H9 (cell line): ENCODE measurements around the gene ZNF629. TPM values are rescaled to one million over a fixed set of nuclear protein-coding genes. Genes with fewer than 3 reads are reported as not detected.
A peak's percentile ranks its signal among the peaks of the same experiment; 100 is the strongest.

ENCODE experiments used
- DNase-seq: peaks from one replicate; pipeline ENCODE4 v3.0.0-alpha.2; 2017
- H2AFZ ChIP-seq: one replicate; pipeline ENCODE4 v1.6.1; 2013; ENCODE audit warnings: mild to moderate bottlenecking, low read length, control low read depth, moderate library complexity
- H2AK5ac ChIP-seq: 2 replicates; pipeline ENCODE4 v1.6.1; 2013; ENCODE audit warnings: low read length, control low read depth, mixed read lengths; ENCODE audit not compliant: insufficient read length
- H2BK120ac ChIP-seq: one replicate; pipeline ENCODE4 v1.6.1; 2013; ENCODE audit warnings: low read depth, mild to moderate bottlenecking, low read length, control low read depth, inconsistent platforms; ENCODE audit not compliant: poor library complexity, severe bottlenecking
- H2BK12ac ChIP-seq: 2 replicates; pipeline ENCODE4 v1.6.1; 2013; ENCODE audit warnings: low read length, control low read depth, mixed read lengths, low read depth; ENCODE audit not compliant: insufficient read length
- H2BK15ac ChIP-seq: 2 replicates; pipeline ENCODE4 v1.6.1; 2013; ENCODE audit warnings: low read depth, low read length, control low read depth
- H2BK20ac ChIP-seq: one replicate; pipeline ENCODE4 v1.6.1; 2013; ENCODE audit warnings: low read depth, mild to moderate bottlenecking, low read length, control low read depth, inconsistent platforms; ENCODE audit not compliant: poor library complexity, severe bottlenecking
- H2BK5ac ChIP-seq: 2 replicates; pipeline ENCODE4 v1.6.1; 2013; ENCODE audit warnings: low read length, control low read depth, mixed read lengths; ENCODE audit not compliant: insufficient read length
- H3K14ac ChIP-seq: 2 replicates; pipeline ENCODE4 v1.6.1; 2013; ENCODE audit warnings: low read length, control low read depth; ENCODE audit not compliant: insufficient read depth
- H3K18ac ChIP-seq: 2 replicates; pipeline ENCODE4 v1.6.1; 2013; ENCODE audit warnings: low read depth, mild to moderate bottlenecking, mixed read lengths, low read length, control low read depth; ENCODE audit not compliant: insufficient read length
- H3K23ac ChIP-seq: 2 replicates; pipeline ENCODE4 v1.6.1; 2013; ENCODE audit warnings: low read length, control low read depth, mixed read lengths, low read depth; ENCODE audit not compliant: insufficient read length
- H3K23me2 ChIP-seq: 2 replicates; pipeline ENCODE4 v1.6.1; 2013; ENCODE audit warnings: low read depth, mild to moderate bottlenecking, mixed read lengths, low read length, control low read depth; ENCODE audit not compliant: insufficient read length, poor library complexity, severe bottlenecking
- H3K27ac ChIP-seq: 2 replicates; pipeline ENCODE4 v1.5.1; 2013; ENCODE audit warnings: low read length, control low read depth, mixed read lengths, low read depth; ENCODE audit not compliant: insufficient read length
- H3K27me3 ChIP-seq: 2 replicates; pipeline ENCODE4 v1.6.1; 2013; ENCODE audit warnings: low read length, control low read depth, inconsistent platforms; ENCODE audit not compliant: insufficient read depth
- H3K4ac ChIP-seq: 2 replicates; pipeline ENCODE4 v1.6.1; 2013; ENCODE audit warnings: low read depth, mild to moderate bottlenecking, control low read depth, inconsistent platforms, low read length, moderate library complexity
- H3K4me1 ChIP-seq: 2 replicates; pipeline ENCODE4 v1.6.1; 2013; ENCODE audit warnings: low read length, control low read depth, inconsistent platforms; ENCODE audit not compliant: insufficient read depth
- H3K4me2 ChIP-seq: 2 replicates; pipeline ENCODE4 v1.6.1; 2013; ENCODE audit warnings: low read length, control low read depth, mixed read lengths; ENCODE audit not compliant: insufficient read length, insufficient read depth
- H3K56ac ChIP-seq: 2 replicates; pipeline ENCODE4 v1.6.1; 2013; ENCODE audit warnings: low read depth, mild to moderate bottlenecking, mixed read lengths, low read length, control low read depth; ENCODE audit not compliant: insufficient read length
- H3K79me1 ChIP-seq: 2 replicates; pipeline ENCODE4 v1.6.1; 2013; ENCODE audit warnings: low read depth, mild to moderate bottlenecking, moderate library complexity, low read length, control low read depth, inconsistent platforms; ENCODE audit not compliant: insufficient read depth, poor library complexity, severe bottlenecking
- H3K79me2 ChIP-seq: 2 replicates; pipeline ENCODE4 v1.6.1; 2013; ENCODE audit warnings: low read length, control low read depth, inconsistent platforms; ENCODE audit not compliant: insufficient read depth
- H3K9ac ChIP-seq: 2 replicates; pipeline ENCODE4 v1.6.1; 2013; ENCODE audit warnings: low read length, control low read depth, mixed read lengths; ENCODE audit not compliant: insufficient read length; ENCODE audit errors: extremely low read depth
- H3K9me3 ChIP-seq: one replicate; pipeline ENCODE4 v1.6.1; 2013; ENCODE audit warnings: low read depth, low read length, inconsistent platforms; ENCODE audit not compliant: control insufficient read depth
- H3T11ph ChIP-seq: one replicate; pipeline ENCODE4 v1.6.1; 2013; ENCODE audit warnings: mild to moderate bottlenecking, low read length, control low read depth, inconsistent platforms
- H4K20me1 ChIP-seq: one replicate; pipeline ENCODE4 v1.6.1; 2013; ENCODE audit not compliant: control insufficient read depth, insufficient read length, insufficient read depth
- H4K5ac ChIP-seq: 2 replicates; pipeline ENCODE4 v1.6.1; 2013; ENCODE audit warnings: low read depth, mild to moderate bottlenecking, mixed read lengths, low read length, control low read depth; ENCODE audit not compliant: insufficient read length
- H4K8ac ChIP-seq: replicated peaks from 2 replicates; pipeline ENCODE4 v1.6.1; 2013; ENCODE audit warnings: low read length, control low read depth, mixed read lengths, low read depth; ENCODE audit not compliant: insufficient read length
- H4K91ac ChIP-seq: 2 replicates; pipeline ENCODE4 v1.6.1; 2013; ENCODE audit warnings: low read depth, mild to moderate bottlenecking, moderate library complexity, mixed read lengths, low read length, control low read depth; ENCODE audit not compliant: insufficient read length
- H3K27ac Mint-ChIP-seq, 3 experiments: 2 replicates in 2 of 3; 3 replicates in 1 of 3; pipeline ENCODE4 v1.8.0; 2020 to 2021; ENCODE audit warnings: mixed read lengths in 3 of 3, mild to moderate bottlenecking in 1 of 3, moderate library complexity in 1 of 3
- H3K27me3 Mint-ChIP-seq: 2 replicates; pipeline ENCODE4 v1.8.0; 2021; ENCODE audit warnings: low read depth, mild to moderate bottlenecking, moderate library complexity, mixed read lengths
- H3K36me3 Mint-ChIP-seq, 3 experiments: 2 replicates in 2 of 3; 3 replicates in 1 of 3; pipeline ENCODE4 v1.8.0; 2020 to 2021; ENCODE audit warnings: low read depth in 3 of 3, mixed read lengths in 3 of 3; ENCODE audit not compliant: insufficient read depth in 1 of 3
- H3K4me1 Mint-ChIP-seq, 2 experiments: 2 replicates each; pipeline ENCODE4 v1.8.0; 2020; ENCODE audit warnings: mixed read lengths in 2 of 2
- H3K4me3 Mint-ChIP-seq, 2 experiments: 2 replicates in 1 of 2; 3 replicates in 1 of 2; pipeline ENCODE4 v1.8.0; 2020 to 2021; ENCODE audit warnings: mild to moderate bottlenecking in 2 of 2, mixed read lengths in 2 of 2, moderate library complexity in 1 of 2
- H3K9me3 Mint-ChIP-seq, 2 experiments: 2 replicates in 1 of 2; 3 replicates in 1 of 2; pipeline ENCODE4 v1.8.0; 2020; ENCODE audit warnings: mild to moderate bottlenecking in 2 of 2, mixed read lengths in 2 of 2, moderate library complexity in 1 of 2
- WGBS: extraction: QIAGEN DNeasy Blood & Tissue Kit; methylation state at CpG from one replicate; pipeline ENCODE4 v1.1.7; 2013; ENCODE audit warnings: missing lambda C conversion rate, low lambda C conversion rate, mixed read lengths; ENCODE audit not compliant: insufficient read length; ENCODE audit errors: extremely low coverage; 5-methylcytosine and 5-hydroxymethylcytosine counted together
- total RNA-seq: library from RNA; stranded (reverse); gene quantifications from 2 replicates; pipeline ENCODE4 v1.2.1, GENCODE V29; 2021
- TF ChIP-seq, protein P1 (sequence below): fragments of 200-600 bp; sonication (generic); conservative IDR thresholded peaks from 3 replicates; pipeline ENCODE4 v1.8.0; 2021; ENCODE audit warnings: antibody characterized with exemption, mild to moderate bottlenecking

ZNF629 gene
- total RNA-seq, 1 experiment from 2014 or later: 20.0 TPM

DNA sequence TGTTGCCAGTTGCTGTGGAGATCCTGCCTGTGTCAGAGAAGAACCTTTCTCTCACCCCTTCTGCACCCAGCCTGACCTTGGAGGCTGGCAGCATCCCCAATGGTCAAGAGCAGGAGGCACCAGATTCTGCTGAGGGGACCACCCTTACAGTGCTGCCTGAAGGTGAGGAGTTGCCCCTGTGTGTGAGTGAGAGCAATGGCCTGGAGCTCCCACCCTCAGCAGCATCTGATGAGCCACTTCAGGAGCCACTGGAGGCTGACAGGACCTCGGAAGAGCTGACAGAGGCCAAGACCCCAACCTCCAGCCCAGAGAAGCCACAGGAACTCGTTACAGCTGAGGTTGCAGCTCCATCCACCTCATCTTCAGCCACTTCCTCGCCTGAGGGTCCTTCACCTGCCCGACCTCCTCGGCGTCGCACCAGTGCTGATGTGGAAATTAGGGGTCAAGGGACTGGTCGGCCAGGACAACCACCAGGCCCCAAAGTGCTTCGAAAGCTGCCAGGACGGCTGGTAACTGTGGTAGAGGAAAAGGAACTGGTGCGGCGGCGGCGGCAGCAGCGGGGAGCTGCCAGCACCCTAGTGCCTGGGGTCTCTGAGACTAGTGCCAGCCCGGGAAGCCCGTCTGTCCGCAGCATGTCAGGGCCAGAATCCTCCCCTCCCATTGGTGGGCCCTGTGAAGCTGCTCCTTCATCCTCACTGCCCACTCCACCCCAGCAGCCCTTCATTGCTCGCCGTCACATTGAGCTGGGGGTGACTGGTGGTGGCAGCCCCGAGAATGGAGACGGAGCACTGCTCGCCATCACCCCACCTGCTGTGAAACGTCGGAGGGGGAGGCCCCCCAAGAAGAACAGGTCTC, 49.0 kb downstream of the ZNF629 start:
- Histone ChIP-seq H3T11ph (no peak overlapping the region), H4K5ac (no peak overlapping the region), H3K4me2 (no peak overlapping the region), H3K14ac (no peak overlapping the region), H4K91ac (no peak overlapping the region), H3K27ac (no peak overlapping the region), H2BK5ac (no peak overlapping the region), H2BK15ac (no peak overlapping the region), H3K9ac (no peak overlapping the region), H3K4me1 (no peaks in the 10 kb centered on the region), H2BK120ac (no peak overlapping the region), H2AFZ (no peak overlapping the region), H3K9me3 (no peaks in the 10 kb centered on the region), H3K4ac (no peak overlapping the region), H2BK20ac (no peak overlapping the region), H2AK5ac (no peak overlapping the region), H3K79me2 (no peaks in the 10 kb centered on the region), H4K20me1 (no peaks in the 10 kb centered on the region), H3K79me1 (no peaks in the 10 kb centered on the region), H3K56ac (no peak overlapping the region), H3K23ac (no peak overlapping the region), H3K27me3 (no peaks in the 10 kb centered on the region), H3K18ac (no peak overlapping the region), H3K23me2 (no peaks in the 10 kb centered on the region), H4K8ac (no peak overlapping the region), H2BK12ac (no peak overlapping the region)
- no peaks in the 10 kb centered on the region for H3K27me3 Mint-ChIP-seq
- H3K9me3 Mint-ChIP-seq: no peaks in the 10 kb centered on the region
- no peak overlapping the region; a peak in 1 of 5 replicates for H3K4me3 Mint-ChIP-seq
- DNase-seq: no peak
- peaks cover 37 to 75% (median 61%) of the 10 kb centered on the region in 3 experiments for H3K36me3 Mint-ChIP-seq
- H3K4me1 Mint-ChIP-seq: peaks cover 10 to 17% of the 10 kb centered on the region in 2 experiments
- TF ChIP-seq, protein P1, sequence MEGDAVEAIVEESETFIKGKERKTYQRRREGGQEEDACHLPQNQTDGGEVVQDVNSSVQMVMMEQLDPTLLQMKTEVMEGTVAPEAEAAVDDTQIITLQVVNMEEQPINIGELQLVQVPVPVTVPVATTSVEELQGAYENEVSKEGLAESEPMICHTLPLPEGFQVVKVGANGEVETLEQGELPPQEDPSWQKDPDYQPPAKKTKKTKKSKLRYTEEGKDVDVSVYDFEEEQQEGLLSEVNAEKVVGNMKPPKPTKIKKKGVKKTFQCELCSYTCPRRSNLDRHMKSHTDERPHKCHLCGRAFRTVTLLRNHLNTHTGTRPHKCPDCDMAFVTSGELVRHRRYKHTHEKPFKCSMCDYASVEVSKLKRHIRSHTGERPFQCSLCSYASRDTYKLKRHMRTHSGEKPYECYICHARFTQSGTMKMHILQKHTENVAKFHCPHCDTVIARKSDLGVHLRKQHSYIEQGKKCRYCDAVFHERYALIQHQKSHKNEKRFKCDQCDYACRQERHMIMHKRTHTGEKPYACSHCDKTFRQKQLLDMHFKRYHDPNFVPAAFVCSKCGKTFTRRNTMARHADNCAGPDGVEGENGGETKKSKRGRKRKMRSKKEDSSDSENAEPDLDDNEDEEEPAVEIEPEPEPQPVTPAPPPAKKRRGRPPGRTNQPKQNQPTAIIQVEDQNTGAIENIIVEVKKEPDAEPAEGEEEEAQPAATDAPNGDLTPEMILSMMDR: no peak
- WGBS: no CpG with 5 or more reads among the region's 25 CpGs
- 0 out of 7 replicates have a peak overlapping the region, but pooled peaks of 1 of the 3 experiments have one; percentile 44 for H3K27ac Mint-ChIP-seq
